Occipital lobe (tissue), 2 donors: Measurements from ENCODE around the gene NSMCE1. TPM values are rescaled to one million over a fixed set of nuclear protein-coding genes. Genes with fewer than 3 reads are reported as not detected.

ENCODE experiments used
- DNase-seq: peaks from one replicate; lab custom pipeline; 2025; lab: John Stamatoyannopoulos, UW
- total RNA-seq: library from RNA; depleted of rRNA; stranded (reverse); fragments of >200 nt; gene quantifications from one replicate; pipeline ENCODE4 v1.2.3, GENCODE V29; 2014

Gene NSMCE1
- total RNA-seq, 1 donor from 2014 or later, result 26.4 TPM

DNA sequence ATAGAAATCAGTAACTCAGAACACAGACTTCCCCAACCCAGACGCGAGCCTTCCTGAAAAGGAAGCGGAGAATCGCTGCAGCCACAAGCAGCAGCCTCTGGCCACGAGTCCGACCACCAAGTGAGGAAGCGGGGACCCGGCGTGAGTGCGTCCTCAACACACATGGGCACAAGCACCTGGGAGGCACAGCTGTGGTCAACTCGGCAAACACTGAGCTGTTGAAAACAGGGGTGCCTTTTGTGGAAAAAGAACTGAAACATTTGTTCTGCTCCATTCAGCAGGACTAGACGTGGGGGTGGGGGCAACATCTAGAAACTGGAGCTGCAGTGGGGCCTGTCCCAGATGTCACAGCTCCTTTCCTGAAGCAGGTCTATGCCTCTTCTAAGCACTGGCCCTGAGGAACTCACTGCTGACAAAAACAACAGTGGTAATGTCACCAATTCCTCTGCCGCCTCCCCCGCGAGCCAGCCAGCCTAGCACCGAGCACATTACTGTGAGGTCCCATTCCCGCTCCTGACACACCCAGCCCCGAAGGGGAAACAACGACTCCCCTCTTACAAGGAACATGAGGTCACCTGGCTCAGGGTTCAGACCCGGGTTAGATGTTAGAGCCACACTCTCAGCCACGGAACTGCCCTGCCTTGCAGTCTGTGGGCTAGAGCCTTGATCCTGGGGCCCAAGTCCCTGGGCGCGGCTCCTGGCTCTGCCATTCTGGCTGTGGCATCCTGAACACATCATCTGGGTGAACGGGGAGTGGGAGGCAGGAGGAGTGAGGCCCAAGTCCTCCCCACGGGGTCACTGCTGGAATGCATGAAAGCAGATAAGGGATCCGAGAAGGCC, 36.3 kb downstream of the NSMCE1 start:
- no peak for DNase-seq

DNA sequence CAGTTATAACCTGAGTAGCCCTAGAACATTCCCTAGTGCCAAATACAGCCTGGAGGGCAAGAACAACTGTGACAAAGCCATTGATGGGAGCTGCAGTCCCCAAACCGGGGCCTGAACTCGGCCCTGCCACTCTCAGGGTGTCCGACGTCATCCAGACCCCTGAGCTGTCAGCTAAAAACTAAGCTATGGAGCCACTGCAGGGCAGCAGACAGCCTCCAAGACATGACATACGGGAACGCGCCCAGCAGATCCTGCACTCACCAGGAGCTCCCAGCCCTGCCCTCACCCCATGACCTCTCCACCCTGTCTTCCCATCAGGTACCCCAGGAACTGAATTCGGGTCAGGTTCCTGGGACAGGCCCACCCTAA, 36.9 kb downstream of the NSMCE1 start:
- DNase-seq, result no peak

GRCh38 chr16:27230562-27231001, 38.0 kb downstream of the NSMCE1 start:
- DNase-seq, result no peak

DNA sequence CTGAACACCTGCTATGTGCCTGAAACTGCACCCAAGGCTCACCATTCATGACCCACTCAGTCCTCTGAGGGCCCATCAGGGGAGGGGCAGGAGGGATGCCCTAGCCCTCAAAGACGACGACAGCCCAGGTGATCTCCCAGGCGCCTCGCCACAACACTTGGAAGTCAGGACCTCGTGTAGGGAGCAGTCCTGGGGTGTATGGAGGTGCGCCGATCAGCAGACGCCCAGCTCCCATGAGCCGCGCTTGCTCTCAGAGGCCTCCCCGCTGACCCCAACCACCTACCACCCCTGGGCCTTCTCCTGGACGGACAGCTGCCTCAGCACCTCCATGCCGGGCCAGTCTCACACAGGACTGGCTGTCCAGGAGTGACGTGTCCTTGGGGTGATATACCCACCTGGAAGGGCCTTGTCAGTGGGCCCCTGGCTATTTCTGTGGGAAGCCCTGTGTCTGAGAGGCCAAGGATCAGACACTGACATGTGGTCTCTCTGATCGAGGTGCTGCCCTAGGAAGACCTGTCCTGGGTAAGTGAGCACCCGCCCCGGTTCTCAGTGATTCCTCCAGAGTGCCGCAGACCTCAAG, 38.6 kb downstream of the NSMCE1 start:
- no peak for DNase-seq

GRCh38 chr16:27228621-27229501, 39.7 kb downstream of the NSMCE1 start:
- DNase-seq, result no peak

GRCh38 chr16:27228045-27228444, 40.5 kb downstream of the NSMCE1 start:
- DNase-seq, result no peak

- DNase-seq, result no peak
Measured at GRCh38 chr16:27226976-27227705, 41.4 kb downstream of the NSMCE1 start.

- DNase-seq, result no peak
Measured at GRCh38 chr16:27226476-27226875, 42.1 kb downstream of the NSMCE1 start.

- DNase-seq, result no peak
Measured at GRCh38 chr16:27225536-27226360, 42.8 kb downstream of the NSMCE1 start.

DNA sequence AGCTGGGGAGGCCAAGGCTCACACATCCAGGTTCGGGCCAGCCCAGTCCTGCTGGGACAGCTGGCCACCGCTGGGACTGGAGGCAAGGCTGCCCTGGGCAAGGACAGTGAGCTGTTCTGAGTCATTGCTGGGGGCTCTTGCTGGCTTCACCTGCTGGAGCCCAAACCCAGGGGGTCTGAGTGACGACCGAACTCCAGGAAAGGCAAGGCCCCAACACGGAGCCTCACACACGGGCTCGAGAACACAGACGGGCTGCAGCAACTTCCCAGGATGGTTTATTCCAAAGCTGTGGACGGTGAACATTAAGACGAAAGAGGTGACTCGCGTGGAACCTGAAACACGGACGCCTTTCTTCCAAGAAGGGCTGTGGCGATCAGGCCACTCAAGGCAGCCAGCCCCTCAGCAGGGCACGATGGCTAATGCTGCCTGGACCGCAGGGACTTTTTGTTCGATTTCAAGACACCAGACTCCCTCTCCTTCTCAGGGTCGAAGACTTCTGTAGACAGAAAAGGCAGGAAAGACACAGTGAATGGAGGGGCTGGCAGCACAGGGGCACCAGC, 43.8 kb downstream of the NSMCE1 start:
- DNase-seq, result no peak

DNA sequence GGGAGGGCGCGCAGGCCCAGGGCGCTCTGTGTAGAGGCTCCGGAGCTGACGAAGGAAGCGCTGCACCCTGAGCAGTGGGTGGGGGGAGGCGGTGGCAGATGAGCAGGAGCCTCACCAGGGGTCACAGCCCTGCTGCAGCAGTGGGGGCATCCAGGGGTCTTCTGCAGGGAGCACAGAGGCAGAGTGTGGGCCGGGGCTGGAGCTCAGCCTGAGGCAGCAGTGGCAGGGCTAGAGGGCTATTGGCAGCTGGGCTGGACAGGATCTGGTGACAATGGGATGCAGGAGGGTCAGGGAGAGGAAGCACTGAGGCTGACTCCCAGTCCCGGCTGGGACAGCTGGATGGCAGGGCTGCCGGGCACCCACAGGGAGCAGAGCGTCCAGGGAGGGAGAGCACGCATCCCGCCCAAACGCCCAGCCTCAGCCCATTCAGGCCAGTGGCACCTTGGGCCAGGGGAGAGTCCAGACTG, 44.3 kb downstream of the NSMCE1 start:
- no peak for DNase-seq

DNA sequence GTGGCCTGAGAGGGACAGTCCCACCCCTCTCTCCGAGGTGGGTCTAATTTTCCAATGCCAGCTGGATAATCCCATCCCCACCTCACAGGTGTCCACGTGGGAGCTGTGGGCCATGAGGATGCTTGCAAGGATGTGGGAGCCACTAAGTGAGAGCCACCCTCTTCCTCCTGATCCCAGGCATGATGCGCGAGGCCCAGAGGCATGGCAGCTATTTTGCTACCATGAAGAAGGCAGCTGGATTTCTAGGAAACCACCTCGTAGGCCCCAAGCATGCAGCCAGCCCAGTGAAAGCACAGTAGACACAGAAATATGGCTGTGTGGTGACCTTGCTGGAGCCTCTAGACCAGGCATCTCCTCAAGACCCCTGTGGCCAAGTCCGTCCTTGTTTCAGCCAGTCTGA, 44.9 kb downstream of the NSMCE1 start:
- DNase-seq, result no peak

DNA sequence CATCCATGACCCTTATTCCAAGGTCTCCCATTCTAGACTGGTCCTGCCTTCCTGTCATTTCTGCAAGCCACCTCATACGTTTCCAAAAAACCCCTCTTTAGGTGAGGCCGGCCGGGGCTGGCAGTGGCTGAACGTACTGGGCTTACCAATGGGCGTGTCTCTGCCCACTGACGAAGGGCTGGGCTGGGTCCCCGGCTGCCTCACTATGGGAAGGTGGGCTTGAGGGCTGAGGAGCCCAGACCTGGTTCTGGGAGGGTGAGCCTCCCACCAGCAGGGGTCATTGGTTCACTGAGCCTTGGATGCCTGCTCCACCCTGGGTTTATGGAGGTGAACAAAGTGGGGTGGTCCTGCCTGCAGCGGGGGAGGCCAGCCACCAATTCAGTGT, 45.4 kb downstream of the NSMCE1 start:
- no peak for DNase-seq

GRCh38 chr16:27222249-27223225, 46.0 kb downstream of the NSMCE1 start:
- DNase-seq, result no peak

GRCh38 chr16:27221576-27222248, 46.9 kb downstream of the NSMCE1 start:
- DNase-seq, result no peak

GRCh38 chr16:27220991-27221390, 47.6 kb downstream of the NSMCE1 start:
- DNase-seq, result no peak

DNA sequence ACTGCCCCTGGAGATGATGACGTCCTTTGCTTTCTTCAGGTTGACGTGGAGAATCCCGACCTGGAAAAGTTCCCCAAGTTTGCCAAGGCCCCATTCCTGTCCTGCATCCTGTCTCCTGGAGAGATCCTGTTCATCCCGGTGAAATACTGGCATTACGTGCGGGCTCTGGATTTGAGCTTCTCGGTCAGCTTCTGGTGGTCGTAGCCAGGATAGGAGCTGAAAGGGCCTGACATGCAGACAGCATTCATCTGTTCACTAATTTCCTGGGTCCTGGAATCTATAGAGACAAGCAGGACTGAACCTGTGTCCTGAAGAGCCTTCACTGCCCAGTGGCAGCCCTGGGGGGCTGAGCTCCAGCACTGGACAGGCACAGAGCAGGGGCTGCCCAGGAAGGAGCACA, 48.0 kb downstream of the NSMCE1 start:
- DNase-seq, result no peak

DNA sequence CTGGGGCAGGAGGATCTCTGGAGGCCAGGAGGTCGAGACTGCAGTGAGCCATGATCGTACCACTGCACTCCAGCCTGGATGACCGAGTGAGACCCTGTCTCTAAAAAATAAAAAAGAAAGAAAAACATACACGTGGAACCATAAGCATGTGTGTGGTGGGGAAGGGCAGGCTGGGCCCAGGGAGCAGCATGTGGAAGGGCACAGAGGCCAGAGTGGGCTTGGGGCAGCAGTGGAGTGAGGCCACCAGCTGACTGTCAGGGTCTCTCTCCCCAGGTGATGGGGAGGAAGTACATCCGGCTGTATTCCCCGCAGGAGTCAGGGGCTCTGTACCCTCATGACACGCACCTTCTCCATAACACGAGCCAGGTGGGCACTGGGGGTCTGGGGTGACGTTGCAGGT, 48.5 kb downstream of the NSMCE1 start:
- DNase-seq, result no peak
